GM21447 (cell line): ENCODE data around the gene NDUFA6.
"Not testable (repeated sequence)": the region's sequence is repeated elsewhere in the genome, so short reads cannot be mapped to it uniquely, and the experiment has no call there.

Experiments used
- ATAC-seq: cut with Tn5 transposase; IDR thresholded peaks from one replicate; pipeline ENCODE4 v1.9.1; 2021; ENCODE audit not compliant: unreplicated experiment

The NDUFA6 gene

GRCh38 chr22:42114721-42115120 is 24.1 kb upstream of the NDUFA6 start:
- ATAC-seq: no peak

- ATAC-seq: not testable (repeated sequence)
Measured at GRCh38 chr22:42112793-42113192, 22.2 kb upstream of the NDUFA6 start.

- no peak for ATAC-seq
Measured at GRCh38 chr22:42111798-42112197, 21.2 kb upstream of the NDUFA6 start.

- no peak for ATAC-seq
Measured at GRCh38 chr22:42108848-42109247, 18.3 kb upstream of the NDUFA6 start.

- ATAC-seq: not testable (repeated sequence)
Measured at GRCh38 chr22:42104332-42104860, 13.8 kb upstream of the NDUFA6 start.

- ATAC-seq: no peak
Measured at GRCh38 chr22:42101199-42101598, 10.6 kb upstream of the NDUFA6 start.

GRCh38 chr22:42091455-42091782 is 847 bp upstream of the NDUFA6 start:
- ATAC-seq: no peak

- ATAC-seq: no peak
Measured at GRCh38 chr22:42086051-42086450, 4.5 kb downstream of the NDUFA6 start.

- ATAC-seq: no peak
Measured at GRCh38 chr22:42084874-42085273, 5.7 kb downstream of the NDUFA6 start.

- ATAC-seq: no peak
Measured at GRCh38 chr22:42083119-42083518, 7.5 kb downstream of the NDUFA6 start.

- no peak for ATAC-seq
Measured at GRCh38 chr22:42080287-42080686, 10.3 kb downstream of the NDUFA6 start.

- ATAC-seq: peak; percentile 77
Measured at GRCh38 chr22:42079319-42080251, 11.0 kb downstream of the NDUFA6 start, which contains the start of gene SMDT1. TSS of gene SMDT1 (plus strand) at chr22:42079700. CDS start at chr22:42079769, 69 bp downstream.

- ATAC-seq: no peak
Measured at GRCh38 chr22:42078469-42079318, 11.9 kb downstream of the NDUFA6 start.

GRCh38 chr22:42077486-42078125 is 13.0 kb downstream of the NDUFA6 start:
- ATAC-seq: no peak

GRCh38 chr22:42076764-42077485 is 13.6 kb downstream of the NDUFA6 start:
- ATAC-seq: no peak

- no peak for ATAC-seq
Measured at GRCh38 chr22:42074846-42075676, 15.5 kb downstream of the NDUFA6 start.

- no peak for ATAC-seq
Measured at GRCh38 chr22:42074132-42074811, 16.3 kb downstream of the NDUFA6 start, which contains the start of gene PHETA2. TSS of gene PHETA2 (plus strand) at chr22:42074248. CDS start at chr22:42077294, 3,046 bp downstream.

GRCh38 chr22:42073621-42074041 is 16.9 kb downstream of the NDUFA6 start:
- no peak for ATAC-seq
